ENCODE results near the gene CEP104.

CEP104 gene

GRCh38 chr1:3856923-3857790 lies at the start of gene CEP104, which contains the start of gene DFFB:
Gene CEP104 (minus strand): TSS chr1:3857211. CDS start chr1:3852407, 4,804 bp downstream.
Gene DFFB (plus strand): TSS chr1:3857476. CDS start chr1:3857604, 128 bp downstream.
- DNase-seq: peak; percentile 92

- no peak for DNase-seq
Measured at GRCh38 chr1:3906672-3907020, 49.6 kb upstream of the CEP104 start.

- DNase-seq: no peak
Measured at GRCh38 chr1:3905953-3906671, 49.1 kb upstream of the CEP104 start.

- no peak for DNase-seq
Measured at GRCh38 chr1:3905266-3905952, 48.4 kb upstream of the CEP104 start.

GRCh38 chr1:3904843-3905185 lies 47.8 kb upstream of the CEP104 start:
- no peak for DNase-seq

GRCh38 chr1:3904006-3904842 lies 47.2 kb upstream of the CEP104 start:
- no peak for DNase-seq

- DNase-seq: peak; percentile 54
Measured at GRCh38 chr1:3903141-3904005, 46.4 kb upstream of the CEP104 start.

GRCh38 chr1:3902571-3903091 lies 45.6 kb upstream of the CEP104 start:
- DNase-seq: no peak

GRCh38 chr1:3902111-3902511 lies 45.1 kb upstream of the CEP104 start:
- DNase-seq: no peak

GRCh38 chr1:3900969-3901529 lies 44.0 kb upstream of the CEP104 start:
- peak; percentile 96 for DNase-seq

- DNase-seq: peak; percentile 99
Measured at GRCh38 chr1:3900150-3900968, 43.3 kb upstream of the CEP104 start, which contains the start of gene C1orf174. Gene C1orf174 (minus strand): TSS chr1:3900272. CDS start chr1:3900186, 86 bp downstream.

GRCh38 chr1:3899754-3900149 lies 42.7 kb upstream of the CEP104 start:
- DNase-seq: no peak

GRCh38 chr1:3898994-3899753 lies 42.2 kb upstream of the CEP104 start:
- DNase-seq: no peak

GRCh38 chr1:3898475-3898735 lies 41.4 kb upstream of the CEP104 start:
- no peak for DNase-seq

- DNase-seq: no peak
Measured at GRCh38 chr1:3896396-3897000, 39.5 kb upstream of the CEP104 start.

GRCh38 chr1:3895951-3896325 lies 38.9 kb upstream of the CEP104 start:
- DNase-seq: no peak

- no peak for DNase-seq
Measured at GRCh38 chr1:3895279-3895950, 38.4 kb upstream of the CEP104 start.

- DNase-seq: no peak
Measured at GRCh38 chr1:3894626-3895278, 37.7 kb upstream of the CEP104 start.

Measured in left hindlimb (tissue), 1 donor.